Stimulated activated naive B cell treated with anti-CD40 and anti-IgM and Interleukin-4, amounts not matched to agents 10 μg/mL and 1 μg/mL and 100 μg/mL, for 72 hours (primary cell): ENCODE results near the gene HHAT.
"Not testable (repeated sequence)": the region's sequence is repeated elsewhere in the genome, so short reads cannot be mapped to it uniquely, and the experiment has no call there.

Source experiments
- ATAC-seq, 2 donors: fragments of 150-1000 bp; cut with Tn5 transposase; replicated peaks; 2 replicates each; pipeline ENCODE4 v1.10.0; 2021; ENCODE audit warnings: moderate library complexity in 1 of 2
- DNase-seq: peaks from one replicate; pipeline ENCODE4 v3.0.0; 2021
- H3K27ac Mint-ChIP-seq: one replicate; pipeline ENCODE4 v1.8.0; 2022; ENCODE audit warnings: mild to moderate bottlenecking, mixed read lengths
- H3K27me3 Mint-ChIP-seq, 2 donors: one replicate each; pipeline ENCODE4 v1.8.0; 2022; ENCODE audit warnings: mixed read lengths in 2 of 2
- H3K36me3 Mint-ChIP-seq, 2 donors: one replicate each; pipeline ENCODE4 v1.8.0; 2022; ENCODE audit warnings: mixed read lengths in 2 of 2, mild to moderate bottlenecking in 1 of 2
- H3K4me1 Mint-ChIP-seq, 2 donors: one replicate each; pipeline ENCODE4 v1.8.0; 2022; ENCODE audit warnings: mixed read lengths in 2 of 2, mild to moderate bottlenecking in 1 of 2
- H3K4me3 Mint-ChIP-seq, 2 donors: one replicate each; pipeline ENCODE4 v1.8.0; 2022; ENCODE audit warnings: mild to moderate bottlenecking in 2 of 2, mixed read lengths in 2 of 2, moderate library complexity in 1 of 2
- H3K9me3 Mint-ChIP-seq, 2 donors: one replicate each; pipeline ENCODE4 v1.8.0; 2022; ENCODE audit warnings: mixed read lengths in 2 of 2, mild to moderate bottlenecking in 1 of 2

HHAT gene

GRCh38 chr1:210402560-210402959 lies 73.9 kb downstream of the HHAT start:
- ATAC-seq (no peak), DNase-seq (no peak)
- Mint-ChIP-seq H3K36me3 (no peaks in the 10 kb centered on the region), H3K4me3 (no peak overlapping the region), H3K27ac (no peak overlapping the region), H3K9me3 (no peaks in the 10 kb centered on the region), H3K4me1 (peaks cover 11 to 13% of the 10 kb centered on the region in 2 donors), H3K27me3 (no peaks in the 10 kb centered on the region)

- Mint-ChIP-seq H3K27me3 (no peaks in the 10 kb centered on the region), H3K4me3 (no peak overlapping the region), H3K27ac (no peak overlapping the region), H3K9me3 (no peaks in the 10 kb centered on the region), H3K36me3 (no peaks in the 10 kb centered on the region), H3K4me1 (peaks cover 6% of the 10 kb centered on the region in 2 donors)
- DNase-seq (no peak), ATAC-seq (no peak)
These were observed 76.6 kb downstream of the HHAT start for GRCh38 chr1:210405316-210405715.

GRCh38 chr1:210406341-210406740 lies 77.6 kb downstream of the HHAT start:
- not testable (repeated sequence) for DNase-seq, ATAC-seq, H3K36me3 Mint-ChIP-seq, H3K4me1 Mint-ChIP-seq, H3K4me3 Mint-ChIP-seq, H3K27me3 Mint-ChIP-seq, H3K9me3 Mint-ChIP-seq
- H3K27ac Mint-ChIP-seq: peak overlapping the region; percentile 43

- no peak overlapping the region for H3K27ac Mint-ChIP-seq
- H3K4me1 Mint-ChIP-seq: peaks cover 0 to 2% of the 10 kb centered on the region in 2 donors
- no peaks in the 10 kb centered on the region for H3K9me3 Mint-ChIP-seq
- peak; percentile 85 for ATAC-seq
- H3K27me3 Mint-ChIP-seq: no peaks in the 10 kb centered on the region
- H3K4me3 Mint-ChIP-seq: no peak overlapping the region
- H3K36me3 Mint-ChIP-seq: no peaks in the 10 kb centered on the region
- peak; percentile 49 for DNase-seq
These were observed 78.6 kb downstream of the HHAT start for GRCh38 chr1:210407207-210407886.

DNA sequence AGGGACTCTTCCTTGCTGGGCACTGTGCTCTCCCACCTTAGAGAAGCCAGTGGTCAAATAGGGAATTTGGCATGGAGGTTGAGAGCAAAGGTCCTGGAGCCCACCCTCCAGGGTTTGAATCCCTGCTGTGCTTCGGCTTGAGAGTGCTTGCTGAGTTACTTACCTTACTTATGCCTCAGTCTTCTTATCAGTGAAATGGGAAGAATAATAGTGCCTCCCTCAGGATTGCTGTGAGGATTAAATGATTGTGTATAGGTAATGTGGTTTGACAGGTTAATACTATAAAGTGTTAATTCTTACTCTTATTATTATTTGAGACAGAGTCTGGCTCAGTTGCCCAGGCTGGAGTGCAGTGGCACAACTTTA lies 79.2 kb downstream of the HHAT start:
- H3K27ac Mint-ChIP-seq: no peak overlapping the region

GRCh38 chr1:210412240-210412639 lies 83.5 kb downstream of the HHAT start:
- DNase-seq (no peak), ATAC-seq (no peak)
- Mint-ChIP-seq H3K27ac (no peak overlapping the region), H3K9me3 (peaks cover 0 to 4% of the 10 kb centered on the region in 2 donors), H3K4me1 (peaks cover 0 to 1% of the 10 kb centered on the region in 2 donors), H3K36me3 (no peaks in the 10 kb centered on the region), H3K4me3 (no peak overlapping the region), H3K27me3 (no peaks in the 10 kb centered on the region)

More for the DNA sequence above, 79.2 kb downstream of the HHAT start:
- Mint-ChIP-seq H3K27me3 (no peaks in the 10 kb centered on the region), H3K9me3 (no peaks in the 10 kb centered on the region), H3K4me3 (no peak overlapping the region), H3K36me3 (no peaks in the 10 kb centered on the region), H3K4me1 (peaks cover 0 to 2% of the 10 kb centered on the region in 2 donors)
- DNase-seq (no peak), ATAC-seq (no peak)

GRCh38 chr1:210413951-210414350 lies 85.2 kb downstream of the HHAT start:
- DNase-seq: no peak
- H3K27me3 Mint-ChIP-seq: no peaks in the 10 kb centered on the region
- peaks cover 0 to 4% of the 10 kb centered on the region in 2 donors for H3K9me3 Mint-ChIP-seq
- no peaks in the 10 kb centered on the region for H3K4me1 Mint-ChIP-seq
- peaks cover 0 to 4% of the 10 kb centered on the region in 2 donors for H3K36me3 Mint-ChIP-seq
- no peak for ATAC-seq
- no peak overlapping the region for H3K4me3 Mint-ChIP-seq
- H3K27ac Mint-ChIP-seq: no peak overlapping the region

- Mint-ChIP-seq H3K4me1 (no peaks in the 10 kb centered on the region), H3K9me3 (peaks cover 0 to 4% of the 10 kb centered on the region in 2 donors), H3K27me3 (no peaks in the 10 kb centered on the region), H3K36me3 (peaks cover 0 to 4% of the 10 kb centered on the region in 2 donors), H3K4me3 (no peak overlapping the region), H3K27ac (no peak overlapping the region)
- ATAC-seq (no peak), DNase-seq (no peak)
These were observed 87.2 kb downstream of the HHAT start for GRCh38 chr1:210415846-210416448.

- Mint-ChIP-seq H3K4me1 (no peaks in the 10 kb centered on the region), H3K27ac (no peak overlapping the region), H3K4me3 (no peak overlapping the region), H3K36me3 (peaks cover 0 to 4% of the 10 kb centered on the region in 2 donors), H3K9me3 (peaks cover 0 to 4% of the 10 kb centered on the region in 2 donors), H3K27me3 (no peaks in the 10 kb centered on the region)
- DNase-seq: no peak
- no peak for ATAC-seq
These were observed 88.0 kb downstream of the HHAT start for GRCh38 chr1:210416681-210417080.

DNA sequence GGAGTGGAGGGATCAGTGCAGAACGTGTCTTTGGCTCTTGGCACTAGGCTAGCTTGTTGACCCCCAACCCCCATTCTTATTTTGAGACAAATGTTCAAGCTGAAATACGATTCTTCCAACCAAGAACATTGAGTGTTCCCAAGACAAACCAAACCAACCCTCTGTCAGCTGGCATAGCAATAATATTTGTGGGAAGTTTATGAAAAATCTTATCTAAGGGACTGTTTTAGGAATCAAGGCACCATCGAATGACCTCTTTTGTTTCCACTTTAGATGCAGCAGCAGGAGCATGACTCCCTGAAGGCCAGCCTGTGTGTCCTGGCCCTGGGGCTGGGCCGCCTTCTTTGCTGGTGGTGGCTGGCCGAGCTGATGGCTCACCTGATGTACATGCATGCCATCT lies 89.2 kb downstream of the HHAT start:
- ATAC-seq: no peak
- Mint-ChIP-seq H3K36me3 (peaks cover 0 to 4% of the 10 kb centered on the region in 2 donors), H3K4me1 (no peaks in the 10 kb centered on the region), H3K4me3 (no peak overlapping the region), H3K9me3 (peaks cover 0 to 4% of the 10 kb centered on the region in 2 donors), H3K27me3 (no peaks in the 10 kb centered on the region), H3K27ac (no peak overlapping the region)
- DNase-seq: no peak

DNA sequence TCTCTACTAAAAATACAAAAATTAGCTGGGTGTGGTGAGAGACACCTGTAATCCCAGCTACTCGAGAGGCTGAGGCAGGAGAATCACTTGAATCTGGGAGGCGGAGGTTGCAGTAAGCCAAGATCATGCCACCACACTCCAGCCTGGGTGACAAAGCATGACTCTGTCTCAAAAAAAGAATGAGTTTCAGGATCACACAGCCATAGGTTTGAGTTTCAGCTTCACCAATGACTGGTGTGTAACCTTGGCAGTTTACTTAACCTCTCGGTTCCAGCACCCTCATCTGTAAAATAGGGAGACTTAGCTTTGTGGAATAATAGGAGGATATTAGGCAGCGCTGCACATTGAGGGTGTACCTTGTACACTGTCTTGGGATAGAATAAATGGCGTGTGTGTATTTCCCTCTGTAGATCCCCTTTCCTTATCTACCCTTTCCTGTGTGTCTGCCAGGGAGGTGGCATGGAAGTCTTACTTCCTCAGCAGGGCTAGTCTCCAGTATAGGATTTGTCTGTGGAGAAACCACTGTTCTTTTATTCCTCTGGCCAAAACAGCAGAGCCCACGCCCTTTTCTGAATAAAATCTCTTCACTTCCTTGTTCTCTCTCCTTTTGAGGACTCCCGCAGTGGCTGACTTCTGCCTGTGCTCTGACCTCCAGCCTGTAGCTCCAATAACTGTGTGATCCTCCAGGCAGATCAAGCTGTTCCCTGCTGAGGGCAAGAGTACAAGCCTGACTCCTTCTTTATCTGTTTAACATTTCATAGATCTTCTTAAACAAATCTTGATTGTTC lies 90.4 kb downstream of the HHAT start:
- DNase-seq (no peak), ATAC-seq (no peak)
- H3K27ac Mint-ChIP-seq: no peak overlapping the region
- H3K9me3 Mint-ChIP-seq: no peaks in the 10 kb centered on the region
- H3K27me3 Mint-ChIP-seq: no peaks in the 10 kb centered on the region
- H3K4me3 Mint-ChIP-seq: no peak overlapping the region
- peaks cover 0 to 4% of the 10 kb centered on the region in 2 donors for H3K36me3 Mint-ChIP-seq
- no peaks in the 10 kb centered on the region for H3K4me1 Mint-ChIP-seq

DNA sequence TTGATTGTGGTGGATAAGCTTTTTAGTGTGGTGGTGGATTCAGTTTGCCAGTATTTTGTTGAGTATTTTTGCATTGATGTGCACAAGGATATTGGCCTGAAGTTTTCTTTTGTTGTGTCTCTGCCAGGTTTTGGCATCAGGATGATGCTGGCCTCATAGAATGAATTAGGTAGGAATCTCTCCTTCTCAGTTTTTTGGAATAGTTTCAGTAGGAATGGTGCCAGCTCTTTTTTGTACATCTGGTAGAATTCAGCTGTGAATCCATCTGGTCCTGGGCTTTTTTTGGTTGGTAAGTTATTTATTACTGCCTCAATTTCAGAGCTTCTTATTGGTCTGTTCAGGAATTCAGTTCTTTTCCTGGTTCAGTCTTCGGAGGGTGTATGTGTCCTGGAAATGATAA lies 98.0 kb downstream of the HHAT start:
- DNase-seq, ATAC-seq, H3K4me3 Mint-ChIP-seq, H3K4me1 Mint-ChIP-seq, H3K36me3 Mint-ChIP-seq, H3K27ac Mint-ChIP-seq, H3K9me3 Mint-ChIP-seq, H3K27me3 Mint-ChIP-seq: not testable (repeated sequence)

DNA sequence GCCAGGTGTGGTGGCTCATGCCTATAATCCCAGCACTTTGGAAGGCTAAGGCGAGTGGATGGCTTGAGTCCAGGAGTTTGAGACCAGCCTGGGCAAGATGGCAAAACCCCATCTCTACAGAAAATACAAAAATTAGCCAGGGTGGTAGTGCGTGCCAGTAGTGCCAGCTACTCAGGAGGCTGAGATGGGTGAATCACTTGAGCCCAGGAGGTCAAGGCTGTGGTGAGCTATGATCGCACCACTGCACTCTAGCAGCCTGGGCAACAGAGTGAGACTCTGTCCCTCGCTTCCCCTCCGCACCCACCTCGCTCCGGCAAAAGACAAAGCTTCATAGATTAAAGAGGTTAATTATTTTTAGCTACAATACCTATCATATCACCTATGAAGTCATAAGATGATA lies 100.0 kb downstream of the HHAT start:
- H3K27me3 Mint-ChIP-seq: no peaks in the 10 kb centered on the region
- no peaks in the 10 kb centered on the region for H3K4me1 Mint-ChIP-seq
- H3K9me3 Mint-ChIP-seq: peaks cover 0 to 2% of the 10 kb centered on the region in 2 donors
- no peak overlapping the region for H3K4me3 Mint-ChIP-seq
- ATAC-seq (no peak), DNase-seq (no peak)
- no peak overlapping the region for H3K27ac Mint-ChIP-seq
- H3K36me3 Mint-ChIP-seq: peaks cover 0 to 4% of the 10 kb centered on the region in 2 donors

DNA sequence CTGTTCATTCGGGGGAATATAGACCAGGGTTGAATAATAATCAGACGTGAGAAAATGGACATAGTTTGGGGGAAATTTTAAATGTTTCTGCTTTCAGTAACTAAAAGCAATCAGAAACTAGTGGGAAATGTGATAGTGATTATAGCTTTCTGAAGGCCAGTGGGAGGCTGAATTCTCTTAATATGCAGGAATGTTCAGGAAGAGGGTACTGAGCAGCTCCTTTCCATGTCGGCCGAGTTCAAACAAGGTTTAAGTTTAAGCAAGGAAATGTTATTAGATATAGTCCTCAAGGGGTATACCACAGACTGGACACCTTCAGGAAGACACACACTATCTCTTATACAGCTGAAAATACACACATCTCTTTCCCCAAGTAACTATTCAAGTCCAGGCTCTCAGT lies 105.5 kb downstream of the HHAT start:
- no peaks in the 10 kb centered on the region for H3K27me3 Mint-ChIP-seq
- H3K27ac Mint-ChIP-seq: no peak overlapping the region
- no peaks in the 10 kb centered on the region for H3K9me3 Mint-ChIP-seq
- ATAC-seq: no peak
- H3K4me3 Mint-ChIP-seq: no peak overlapping the region
- DNase-seq: no peak
- no peaks in the 10 kb centered on the region for H3K36me3 Mint-ChIP-seq
- H3K4me1 Mint-ChIP-seq: no peaks in the 10 kb centered on the region

GRCh38 chr1:210437111-210437510 lies 108.4 kb downstream of the HHAT start:
- no peak overlapping the region for H3K4me3 Mint-ChIP-seq
- no peak overlapping the region for H3K27ac Mint-ChIP-seq
- H3K9me3 Mint-ChIP-seq: no peaks in the 10 kb centered on the region
- DNase-seq (no peak), ATAC-seq (no peak)
- H3K4me1 Mint-ChIP-seq: peaks cover 0 to 6% of the 10 kb centered on the region in 2 donors
- H3K36me3 Mint-ChIP-seq: no peaks in the 10 kb centered on the region
- no peaks in the 10 kb centered on the region for H3K27me3 Mint-ChIP-seq
